A549 (cell line): ENCODE data around the gene SEPTIN7. TPM values are rescaled to one million over a fixed set of nuclear protein-coding genes. Genes with fewer than 3 reads are reported as not detected.

Source experiments
- ATAC-seq, 2 experiments: fragments of 200-7000 bp in 1 of 2; fragments of >200 bp in 1 of 2; cut with Nextera tagmentation in 1 of 2; cut with Tn5 transposase in 1 of 2; 3 replicates each; pipeline versions ENCODE4 v1.8.0 to v1.9.1; 2018 to 2020; ENCODE audit warnings: mild to moderate bottlenecking in 1 of 2, moderate library complexity in 1 of 2
- CTCF ChIA-PET: fragments of 300-600 bp; sonication (Branson Sonifier 250); formaldehyde crosslinking; extraction: SDS; loops from one replicate; lab custom pipeline; 2021; ENCODE audit warnings: antibody characterized with exemption, inconsistent platforms; lab: Yijun Ruan, JAX
- POLR2A ChIA-PET: fragments of 350-600 bp; formaldehyde crosslinking; extraction: SDS; loops from one replicate; lab custom pipeline; 2021; ENCODE audit warnings: antibody characterized with exemption, inconsistent platforms; lab: Yijun Ruan, JAX
- DNase-seq, 2 experiments: peaks; one replicate each; pipeline versions ENCODE4 v3.0.0 to v3.0.0-alpha.2; 2011 to 2016; ENCODE audit warnings: low read depth in 1 of 2, low spot score in 1 of 2
- FAIRE-seq: peaks from 2 replicates; lab custom pipeline; 2011; peaks lifted over from hg19 to GRCh38; lab: Jason Lieb, UNC
- H3K27ac ChIP-seq, 2 experiments: fragments of >200 bp; sonication (Bioruptor Twin); formaldehyde crosslinking; 3 replicates each; pipeline ENCODE4 v1.5.1; 2016 to 2017
- H3K4me1 ChIP-seq: fragments of >200 bp; sonication (Bioruptor Twin); formaldehyde crosslinking; 3 replicates; pipeline ENCODE4 v1.6.1; 2016
- H3K4me2 ChIP-seq: fragments of >200 bp; sonication (Bioruptor Twin); formaldehyde crosslinking; 3 replicates; pipeline ENCODE4 v1.6.1; 2016
- H3K4me3 ChIP-seq: fragments of >200 bp; sonication (Bioruptor Twin); formaldehyde crosslinking; 3 replicates; pipeline ENCODE4 v1.5.1; 2016
- H3K9me3 ChIP-seq: fragments of >200 bp; sonication (Bioruptor Twin); formaldehyde crosslinking; 3 replicates; pipeline ENCODE4 v1.6.1; 2016
- CTCF ChIP-seq: fragments of >200 bp; sonication (Bioruptor Twin); formaldehyde crosslinking; IDR thresholded peaks from 3 replicates; pipeline ENCODE4 v1.5.1; 2016
- EP300 ChIP-seq, 2 experiments: fragments of >200 bp; sonication (Bioruptor Twin); formaldehyde crosslinking; IDR thresholded peaks; 2 replicates in 1 of 2; 3 replicates in 1 of 2; pipeline ENCODE4 v1.6.1; 2016 to 2017
- FOXS1 ChIP-seq: fragments of 250-450 bp; sonication (Bioruptor Pico); IDR thresholded peaks from 2 replicates; pipeline ENCODE4 v1.5.0; 2020; ENCODE audit warnings: mild to moderate bottlenecking, moderate library complexity
- HES2 ChIP-seq: fragments of >200 bp; sonication (Bioruptor Twin); formaldehyde crosslinking; IDR thresholded peaks from 2 replicates; pipeline ENCODE4 v1.6.1; 2016
- HMGXB4 ChIP-seq: fragments of 250-450 bp; sonication (Bioruptor Pico); IDR thresholded peaks from 2 replicates; pipeline ENCODE4 v1.5.0; 2021; ENCODE audit warnings: mild to moderate bottlenecking, moderate library complexity, borderline replicate concordance
- HOXA7 ChIP-seq: fragments of 250-450 bp; sonication (Bioruptor Pico); IDR thresholded peaks from 2 replicates; pipeline ENCODE4 v1.5.0; 2020; ENCODE audit warnings: mild to moderate bottlenecking, moderate library complexity
- JUN ChIP-seq, 2 experiments: fragments of >200 bp; sonication (Bioruptor Twin); formaldehyde crosslinking; IDR thresholded peaks; 2 replicates in 1 of 2; 3 replicates in 1 of 2; pipeline ENCODE4 v1.6.1; 2016 to 2017
- JUNB ChIP-seq: fragments of >200 bp; sonication (Bioruptor Twin); formaldehyde crosslinking; IDR thresholded peaks from 2 replicates; pipeline ENCODE4 v1.6.1; 2016
- MAZ ChIP-seq: fragments of 150-350 bp; IDR thresholded peaks from 2 replicates; pipeline ENCODE4 v1.6.1; 2014; ENCODE audit warnings: antibody characterized with exemption, low read depth, low read length, borderline replicate concordance
- MYC ChIP-seq: IDR thresholded peaks from 2 replicates; pipeline ENCODE4 v1.6.1; 2012; ENCODE audit warnings: mild to moderate bottlenecking, inconsistent platforms, low read length, improper control_type of control experiment, borderline replicate concordance
- NR3C1 ChIP-seq: fragments of >200 bp; sonication (Bioruptor Twin); formaldehyde crosslinking; IDR thresholded peaks from 3 replicates; pipeline ENCODE4 v1.6.1; 2017
- POLR2AphosphoS2 ChIP-seq: conservative IDR thresholded peaks from 2 replicates; pipeline ENCODE4 v1.6.1; 2012; ENCODE audit warnings: low read length, improper control_type of control experiment, inconsistent platforms
- RNF2 ChIP-seq: fragments of 200-600 bp; sonication (generic); IDR thresholded peaks from 2 replicates; pipeline ENCODE4 v1.6.1; 2016; ENCODE audit warnings: low read depth, mild to moderate bottlenecking, antibody characterized with exemption, moderate library complexity, borderline replicate concordance
- TFCP2L1 ChIP-seq: fragments of 250-450 bp; sonication (Bioruptor Pico); IDR thresholded peaks from 2 replicates; pipeline ENCODE4 v1.5.0; 2021; ENCODE audit warnings: mild to moderate bottlenecking
- ZC3H11A ChIP-seq: fragments of 450-650 bp; IDR thresholded peaks from 2 replicates; pipeline ENCODE4 v1.6.1; 2014; ENCODE audit warnings: antibody characterized with exemption, mild to moderate bottlenecking
- WGBS: methylation state at CpG from one replicate; pipeline ENCODE4 v1.1.6; 2017; ENCODE audit errors: missing lambda C conversion rate; 5-methylcytosine and 5-hydroxymethylcytosine counted together
- polyA plus RNA-seq, 4 experiments: library from polyadenylated mRNA; depleted of rRNA in 3 of 4; stranded (reverse); fragments of >200 nt; fragmentation: RNase III in 1 of 4; extraction: RNeasy Plus Mini Kit Qiagen cat#74134 plus additional on column Dnase treatment in 1 of 4; gene quantifications; 2 replicates in 3 of 4; 3 replicates in 1 of 4; pipeline ENCODE4 v1.2.3, GENCODE V29; 2011 to 2017

Gene SEPTIN7
- polyA plus RNA-seq, 2 of the 4 experiments (the other 2 are of a cell fraction): 282 to 385 TPM

GRCh38 chr7:35800718-35801391 lies at the start of gene SEPTIN7 (continued):
- no peak for TF ChIP-seq CTCF
- TF ChIP-seq HMGXB4 (CRISPR knock-in tag): no peak

GRCh38 chr7:35752742-35753141 lies 48.1 kb upstream of the SEPTIN7 start:
- DNase-seq (no peak), ATAC-seq (no peak), FAIRE-seq (no peak)
- no peak for TF ChIP-seq RNF2
- no peak for TF ChIP-seq ZC3H11A
- no peak for TF ChIP-seq TFCP2L1 (CRISPR knock-in tag)
- TF ChIP-seq POLR2AphosphoS2: no peak
- no peak for TF ChIP-seq EP300 (IDR thresholded peaks at IDR 0.05)
- no peak for TF ChIP-seq JUN (IDR thresholded peaks at IDR 0.05)
- no peak for TF ChIP-seq MYC
- ChIA-PET POLR2A (no interaction called here), CTCF (interaction anchor here (0.6 to 1.1 kb wide), 5 partner anchors 26 to 154 kb away, joined by 3 to 4 read pairs (median 3); no protein-coding TSS in a partner anchor)
- no peaks in the 10 kb centered on the region for H3K4me1 ChIP-seq
- H3K4me2 ChIP-seq: no peak overlapping the region
- 76% methylated on average over 2 of the region's 2 CpGs for WGBS
- H3K4me3 ChIP-seq: no peak overlapping the region
- no peaks in the 10 kb centered on the region for H3K9me3 ChIP-seq
- no peak overlapping the region for H3K27ac ChIP-seq

- WGBS: 60% methylated on average over 7 of the region's 7 CpGs
- TF ChIP-seq JUNB: no peak
- TF ChIP-seq HES2: no peak
- TF ChIP-seq HOXA7 (CRISPR knock-in tag): no peak
- TF ChIP-seq NR3C1: no peak
- TF ChIP-seq MAZ: no peak
- TF ChIP-seq CTCF: no peak
- TF ChIP-seq FOXS1 (CRISPR knock-in tag): no peak
- DNase-seq (no peak), FAIRE-seq (no peak), ATAC-seq (no peak)
- ChIA-PET POLR2A (no interaction called here), CTCF (interaction anchor here (1.0 kb wide), 1 partner anchor 8 kb away, joined by 3 read pairs; no protein-coding TSS in a partner anchor)
- H3K4me2 ChIP-seq: no peak overlapping the region
- H3K27ac ChIP-seq: no peak overlapping the region
- H3K4me3 ChIP-seq: no peak overlapping the region
- no peaks in the 10 kb centered on the region for H3K9me3 ChIP-seq
- no peaks in the 10 kb centered on the region for H3K4me1 ChIP-seq
Observed at GRCh38 chr7:35753761-35754603, 46.9 kb upstream of the SEPTIN7 start.
